ENCODE measurements around the gene ADGRG7. TPM values are rescaled to one million over a fixed set of nuclear protein-coding genes. Genes with fewer than 3 reads are reported as not detected.

The ADGRG7 gene
- total and polyA plus RNA-seq, 9 of the 15 experiments (the other 6 are each of a cell fraction or from before 2014, with no cell fraction given): 0.03 TPM; not detected in 7

DNA sequence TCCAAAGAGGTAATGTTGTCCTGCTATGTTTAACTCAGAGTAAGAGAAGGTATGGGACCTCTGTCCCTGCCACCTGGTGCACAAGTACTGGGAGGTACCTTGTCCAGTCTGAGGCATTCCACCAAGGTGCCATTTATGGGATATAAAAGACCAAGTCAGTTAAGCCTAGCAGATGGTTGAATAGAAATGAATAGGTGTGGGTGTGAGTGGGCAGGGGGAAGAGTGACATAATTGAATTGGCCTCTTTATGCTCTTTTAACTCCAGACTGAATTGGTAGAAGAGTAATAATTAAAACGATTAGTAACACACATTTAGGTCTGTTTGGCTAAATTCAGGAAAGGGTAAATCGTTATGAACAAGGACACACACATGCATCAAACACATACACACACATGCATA, 562 bp downstream of the ADGRG7 start:
- Histone ChIP-seq H3K27ac (ENCODE audit: extremely low read depth, low read depth, low read length) (no peak overlapping the region), H3K36me3 (ENCODE audit: control insufficient read depth, insufficient read depth, low read length) (no peaks in the 10 kb centered on the region), H3K9me1 (ENCODE audit: control insufficient read depth, insufficient read depth, low read length) (no peaks in the 10 kb centered on the region), H3K4me1 (replicated peaks in 1 of 2; ENCODE audit: control insufficient read depth in 2 of 2, insufficient read depth in 2 of 2, low read length in 2 of 2) (no peaks in the 10 kb centered on the region; a peak in 2 of 5 replicates), H3K79me2 (ENCODE audit: control insufficient read depth, insufficient read depth, low read length) (no peaks in the 10 kb centered on the region), H3K27me3 (ENCODE audit: control insufficient read depth in 2 of 2, insufficient read depth in 2 of 2, low read length in 2 of 2) (no peaks in the 10 kb centered on the region), H3K4me2 (ENCODE audit: insufficient read depth, low read length) (no peak overlapping the region), H4K20me1 (replicated peaks; ENCODE audit: control insufficient read depth, insufficient read depth, low read length) (no peaks in the 10 kb centered on the region), H3K9me3 (replicated peaks; ENCODE audit: control insufficient read depth, insufficient read depth, low read depth, low read length) (no peaks in the 10 kb centered on the region), H3K9ac (ENCODE audit: insufficient read depth in 1 of 2, low read depth in 2 of 2, low read length in 2 of 2) (no peak overlapping the region), H2AFZ (ENCODE audit: low read depth, low read length) (no peak overlapping the region), H3K4me3 (no peak overlapping the region)
- WGBS (ENCODE audit: insufficient coverage, low coverage, missing lambda C conversion rate): 0% methylated on average over 2 of the region's 2 CpGs
- in situ Hi-C loops (cut with MboI) (loop anchor here (25.0 kb wide), 1 partner anchor 773 kb away; no protein-coding TSS in a partner anchor), intact Hi-C loops (cut with micrococcal nuclease) (no loop called here)
- ChIA-PET CTCF (ENCODE audit: low intra/inter-chr PET ratio) (no interaction called here), POLR2A (no interaction called here)
- TF ChIP-seq MYC (IDR thresholded peaks at IDR 0.05; ENCODE audit: low read depth, low read length) (no peak), MYC (CRISPR knock-in tag; IDR thresholded peaks at IDR 0.05; ENCODE audit: borderline replicate concordance, low read depth) (no peak), ZNF444 (CRISPR knock-in tag; IDR thresholded peaks at IDR 0.05) (no peak), CCNT2 (IDR thresholded peaks at IDR 0.05; ENCODE audit: borderline replicate concordance, extremely low read depth, insufficient read length, low read depth, low read length) (no peak), ARID2 (IDR thresholded peaks at IDR 0.05) (no peak), NCOA4 (IDR thresholded peaks at IDR 0.05; ENCODE audit: partially characterized antibody) (no peak), ZNF274 (IDR thresholded peaks at IDR 0.05; ENCODE audit: borderline replicate concordance, low read depth, low read length) (no peak), ETV6 (IDR thresholded peaks at IDR 0.05; ENCODE audit: borderline replicate concordance in 1 of 2, low read depth in 2 of 2, low read length in 1 of 2) (no peak), ETV6 (CRISPR knock-in tag; IDR thresholded peaks at IDR 0.05; ENCODE audit: borderline replicate concordance) (no peak)
- TF ChIP-seq, protein P1, sequence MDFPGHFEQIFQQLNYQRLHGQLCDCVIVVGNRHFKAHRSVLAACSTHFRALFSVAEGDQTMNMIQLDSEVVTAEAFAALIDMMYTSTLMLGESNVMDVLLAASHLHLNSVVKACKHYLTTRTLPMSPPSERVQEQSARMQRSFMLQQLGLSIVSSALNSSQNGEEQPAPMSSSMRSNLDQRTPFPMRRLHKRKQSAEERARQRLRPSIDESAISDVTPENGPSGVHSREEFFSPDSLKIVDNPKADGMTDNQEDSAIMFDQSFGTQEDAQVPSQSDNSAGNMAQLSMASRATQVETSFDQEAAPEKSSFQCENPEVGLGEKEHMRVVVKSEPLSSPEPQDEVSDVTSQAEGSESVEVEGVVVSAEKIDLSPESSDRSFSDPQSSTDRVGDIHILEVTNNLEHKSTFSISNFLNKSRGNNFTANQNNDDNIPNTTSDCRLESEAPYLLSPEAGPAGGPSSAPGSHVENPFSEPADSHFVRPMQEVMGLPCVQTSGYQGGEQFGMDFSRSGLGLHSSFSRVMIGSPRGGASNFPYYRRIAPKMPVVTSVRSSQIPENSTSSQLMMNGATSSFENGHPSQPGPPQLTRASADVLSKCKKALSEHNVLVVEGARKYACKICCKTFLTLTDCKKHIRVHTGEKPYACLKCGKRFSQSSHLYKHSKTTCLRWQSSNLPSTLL (IDR thresholded peaks at IDR 0.05): no peak
- FAIRE-seq (no peak), ATAC-seq (no peak), DNase-seq (ENCODE audit: extremely low read depth in 1 of 4, low spot score in 3 of 4) (no peak)
- BruUV-seq (replicated peaks): no TSS peak
